OCI-LY7 (cell line): Measurements from ENCODE around the gene HYOU1.

ENCODE experiments used
- EZH2phosphoT487 ChIP-seq: fragments of 200-600 bp; sonication (generic); IDR thresholded peaks from 2 replicates; pipeline ENCODE4 v1.6.1; 2018; ENCODE audit warnings: low read depth, borderline replicate concordance, mild to moderate bottlenecking, mixed run types, antibody characterized with exemption, low read length, moderate library complexity, mixed read lengths
- TF ChIP-seq, protein P1 (sequence below): fragments of 200-600 bp; sonication (generic); conservative IDR thresholded peaks from 2 replicates; pipeline ENCODE4 v1.5.1; 2014; ENCODE audit warnings: mild to moderate bottlenecking, antibody characterized with exemption, low read length, moderate library complexity, mixed read lengths

GRCh38 chr11:119084663-119085436 lies 27.8 kb upstream of the HYOU1 start, which contains the start of gene HMBS:
- TF ChIP-seq, protein P1, sequence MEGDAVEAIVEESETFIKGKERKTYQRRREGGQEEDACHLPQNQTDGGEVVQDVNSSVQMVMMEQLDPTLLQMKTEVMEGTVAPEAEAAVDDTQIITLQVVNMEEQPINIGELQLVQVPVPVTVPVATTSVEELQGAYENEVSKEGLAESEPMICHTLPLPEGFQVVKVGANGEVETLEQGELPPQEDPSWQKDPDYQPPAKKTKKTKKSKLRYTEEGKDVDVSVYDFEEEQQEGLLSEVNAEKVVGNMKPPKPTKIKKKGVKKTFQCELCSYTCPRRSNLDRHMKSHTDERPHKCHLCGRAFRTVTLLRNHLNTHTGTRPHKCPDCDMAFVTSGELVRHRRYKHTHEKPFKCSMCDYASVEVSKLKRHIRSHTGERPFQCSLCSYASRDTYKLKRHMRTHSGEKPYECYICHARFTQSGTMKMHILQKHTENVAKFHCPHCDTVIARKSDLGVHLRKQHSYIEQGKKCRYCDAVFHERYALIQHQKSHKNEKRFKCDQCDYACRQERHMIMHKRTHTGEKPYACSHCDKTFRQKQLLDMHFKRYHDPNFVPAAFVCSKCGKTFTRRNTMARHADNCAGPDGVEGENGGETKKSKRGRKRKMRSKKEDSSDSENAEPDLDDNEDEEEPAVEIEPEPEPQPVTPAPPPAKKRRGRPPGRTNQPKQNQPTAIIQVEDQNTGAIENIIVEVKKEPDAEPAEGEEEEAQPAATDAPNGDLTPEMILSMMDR = no peak
- no peak for TF ChIP-seq EZH2phosphoT487
